K562 (cell line): ENCODE data around the gene KRTAP2-4. TPM values are rescaled to one million over a fixed set of nuclear protein-coding genes. Genes with fewer than 3 reads are reported as not detected.

Source experiments
- ATAC-seq: fragments of 200-7000 bp; cut with Tn5 transposase; 3 replicates; pipeline ENCODE4 v1.9.1; 2020; ENCODE audit warnings: moderate library complexity
- Bru-seq: library from RNA; stranded (reverse); fragments of 400-500 nt; gene quantifications from one replicate; lab custom pipeline; 2021; lab: Mats Ljungman, UMichigan
- BruChase-seq, 2 experiments: library from RNA; stranded (reverse); fragments of 400-500 nt; gene quantifications; one replicate each; lab custom pipeline; 2021; lab: Mats Ljungman, UMichigan
- BruUV-seq: library from RNA; stranded (reverse); fragments of 400-500 nt; replicated peaks from 2 replicates; lab custom pipeline; 2021; lab: Mats Ljungman, UMichigan
- CTCF ChIA-PET: fragments of 300-600 bp; formaldehyde crosslinking; extraction: SDS; loops from one replicate; lab custom pipeline; 2021; ENCODE audit warnings: low intra/inter-chr PET ratio; lab: Yijun Ruan, JAX
- POLR2A ChIA-PET: fragments of 300-600, 350-650 bp; sonication (Branson Sonifier 250); formaldehyde crosslinking; extraction: SDS; loops from one replicate; lab custom pipeline; 2021; ENCODE audit warnings: antibody characterized with exemption, inconsistent platforms; lab: Yijun Ruan, JAX
- DNase-seq, 4 experiments: peaks; one replicate each; pipeline versions ENCODE4 v3.0.0 to v3.0.0-alpha.2; 2011 to 2018; ENCODE audit warnings: low spot score in 3 of 4, mixed read lengths in 3 of 4; ENCODE audit errors: extremely low read depth in 1 of 4
- FAIRE-seq: peaks from 2 replicates; lab custom pipeline; 2011; peaks lifted over from hg19 to GRCh38; lab: Jason Lieb, UNC
- H2AFZ ChIP-seq: 2 replicates; pipeline ENCODE4 v1.6.0; 2011; ENCODE audit warnings: low read depth, low read length, control low read depth, inconsistent platforms
- H3K27ac ChIP-seq: fragments of 200-600 bp; 3 replicates; pipeline ENCODE4 v1.8.0; 2011; ENCODE audit warnings: low read depth, mild to moderate bottlenecking, control low read depth, inconsistent platforms, low read length, moderate library complexity, mixed read lengths; ENCODE audit errors: extremely low read depth
- H3K27me3 ChIP-seq, 2 experiments: fragments of 300-600 bp in 1 of 2; 2 replicates in 1 of 2; 3 replicates in 1 of 2; pipeline versions ENCODE4 v1.6.0 to v1.8.0; 2011; ENCODE audit warnings: inconsistent platforms in 2 of 2, low read length in 2 of 2, mild to moderate bottlenecking in 1 of 2, mixed read lengths in 1 of 2, moderate library complexity in 1 of 2; ENCODE audit not compliant: control insufficient read depth in 2 of 2, insufficient read depth in 2 of 2
- H3K36me3 ChIP-seq: fragments of 300-600 bp; 3 replicates; pipeline ENCODE4 v1.8.0; 2011; ENCODE audit warnings: mild to moderate bottlenecking, low read length, inconsistent platforms; ENCODE audit not compliant: control insufficient read depth, insufficient read depth
- H3K4me1 ChIP-seq, 2 experiments: fragments of 200-600 bp in 1 of 2; replicated peaks in 1 of 2; 2 replicates in 1 of 2; 3 replicates in 1 of 2; pipeline versions ENCODE4 v1.5.1 to v1.8.0; 2011; ENCODE audit warnings: inconsistent platforms in 2 of 2, low read length in 2 of 2, mild to moderate bottlenecking in 1 of 2, mixed read lengths in 1 of 2, moderate library complexity in 1 of 2; ENCODE audit not compliant: control insufficient read depth in 2 of 2, insufficient read depth in 2 of 2
- H3K4me2 ChIP-seq: 2 replicates; pipeline ENCODE4 v1.6.1; 2011; ENCODE audit warnings: low read length, control low read depth, inconsistent platforms, mixed read lengths; ENCODE audit not compliant: insufficient read depth
- H3K4me3 ChIP-seq: fragments of 200-600 bp; sonication (generic), shearing (Covaris generic); 2 replicates; pipeline ENCODE4 v1.5.1; 2016; ENCODE audit warnings: control low read depth, inconsistent platforms
- H3K79me2 ChIP-seq: fragments of 200-600 bp; 3 replicates; pipeline ENCODE4 v1.8.0; 2011; ENCODE audit warnings: low read length, inconsistent platforms; ENCODE audit not compliant: control insufficient read depth, insufficient read depth
- H3K9ac ChIP-seq, 2 experiments: 2 replicates each; pipeline versions ENCODE4 v1.6.0 to v1.6.1; 2011; ENCODE audit warnings: low read depth in 2 of 2, low read length in 2 of 2, control low read depth in 1 of 2, inconsistent platforms in 1 of 2, mild to moderate bottlenecking in 1 of 2, mixed read lengths in 1 of 2; ENCODE audit not compliant: insufficient read depth in 1 of 2
- H3K9me1 ChIP-seq: one replicate; pipeline ENCODE4 v1.6.0; 2011; ENCODE audit warnings: inconsistent platforms, mild to moderate bottlenecking, low read length, moderate library complexity; ENCODE audit not compliant: control insufficient read depth, insufficient read depth
- H3K9me3 ChIP-seq: replicated peaks from 2 replicates; pipeline ENCODE4 v1.5.1; 2011; ENCODE audit warnings: low read depth, low read length, inconsistent platforms; ENCODE audit not compliant: control insufficient read depth, insufficient read depth
- H4K20me1 ChIP-seq: replicated peaks from 2 replicates; pipeline ENCODE4 v1.6.1; 2011; ENCODE audit warnings: low read length, inconsistent platforms, mixed read lengths; ENCODE audit not compliant: control insufficient read depth, insufficient read depth
- ARID1B ChIP-seq: fragments of 450-650 bp; IDR thresholded peaks from 2 replicates; pipeline ENCODE4 v1.6.1; 2016; ENCODE audit warnings: antibody characterized with exemption, mild to moderate bottlenecking, inconsistent platforms
- CEBPB ChIP-seq: fragments of 450-650 bp; IDR thresholded peaks from 2 replicates; pipeline ENCODE4 v1.6.1; 2016; ENCODE audit warnings: missing genetic modification characterization, missing compliant biosample characterization
- CTBP1 ChIP-seq: fragments of 450-650 bp; IDR thresholded peaks from 2 replicates; pipeline ENCODE4 v1.6.1; 2016; ENCODE audit warnings: borderline replicate concordance
- HDGF ChIP-seq: fragments of 450-650 bp; IDR thresholded peaks from 2 replicates; pipeline ENCODE4 v1.6.1; 2016
- IRF9 ChIP-seq: fragments of 450-650 bp; IDR thresholded peaks from 2 replicates; pipeline ENCODE4 v1.6.1; 2016; ENCODE audit warnings: missing biosample characterization, missing genetic modification characterization
- MAFK ChIP-seq: IDR thresholded peaks from 2 replicates; pipeline ENCODE4 v1.6.1; 2011; ENCODE audit warnings: low read length, improper control_type of control experiment
- NCOA6 ChIP-seq: fragments of 450-650 bp; IDR thresholded peaks from 2 replicates; pipeline ENCODE4 v1.6.1; 2017; ENCODE audit warnings: mild to moderate bottlenecking
- NFE2 ChIP-seq: IDR thresholded peaks from 2 replicates; pipeline ENCODE4 v1.6.1; 2014; ENCODE audit warnings: antibody characterized with exemption, low read depth
- PATZ1 ChIP-seq: fragments of 250-450 bp; sonication (Bioruptor Pico); IDR thresholded peaks from 2 replicates; pipeline ENCODE4 v1.5.0; 2020; ENCODE audit warnings: mild to moderate bottlenecking, borderline replicate concordance
- RCOR1 ChIP-seq, 2 experiments: IDR thresholded peaks; 2 replicates each; pipeline ENCODE4 v1.6.1; 2012; ENCODE audit warnings: low read depth in 2 of 2, low read length in 2 of 2, borderline replicate concordance in 1 of 2, improper control_type of control experiment in 1 of 2
- ZNF395 ChIP-seq: fragments of 200-800 bp; sonication (Bioruptor generic); IDR thresholded peaks from 2 replicates; pipeline ENCODE4 v1.6.1; 2017; ENCODE audit warnings: missing genetic modification characterization, missing compliant biosample characterization
- WGBS: fragments of 100-300 bp; shearing (Covaris generic); methylation state at CpG from one replicate; pipeline ENCODE4 v1.1.6; 2016; ENCODE audit warnings: low coverage, mixed read lengths; ENCODE audit not compliant: insufficient coverage; ENCODE audit errors: missing lambda C conversion rate; 5-methylcytosine and 5-hydroxymethylcytosine counted together
- in situ Hi-C: fragments of 300-500 bp; cut with MboI; formaldehyde crosslinking; loops from 4 replicates; pipeline ENCODE4 v1.15.0; 2018; ENCODE audit warnings: inconsistent platforms, mixed read lengths
- intact Hi-C: fragments of 100-400 bp; cut with micrococcal nuclease; formaldehyde crosslinking; loops from 2 replicates; pipeline ENCODE4 v1.14.2; 2022
- long read RNA-seq, 3 experiments: library from polyadenylated mRNA in 2 of 3; library from RNA in 1 of 3; unstranded in 2 of 3; stranded (forward) in 1 of 3; transcript quantifications; one replicate each; pipeline ENCODE4 v2.0.0, GENCODE V29; 2019 to 2022
- polyA minus RNA-seq, 3 experiments: library from RNA; depleted of rRNA, polyadenylated mRNA; stranded (reverse); fragments of >200 nt; gene quantifications; 2 replicates each; pipeline ENCODE4 v1.2.3, GENCODE V29; 2011
- polyA plus RNA-seq, 8 experiments: library from polyadenylated mRNA; depleted of rRNA in 4 of 8; stranded (reverse) in 5 of 8; unstranded in 3 of 8; fragments of >200 nt; fragmentation: Nextera tagmentation in 2 of 8; fragmentation: Illumina TruSeq in 1 of 8; extraction: Ambion mirVana in 2 of 8; extraction: Trizol in 1 of 8; gene quantifications; 2 replicates each; pipeline versions ENCODE4 v1.2.1 to v1.2.3, GENCODE V29; 2011 to 2014; ENCODE audit warnings: inconsistent platforms in 1 of 8, missing spikeins in 1 of 8
- total RNA-seq, 7 experiments: library from RNA; depleted of rRNA in 6 of 7; stranded (reverse); fragments of >200 nt in 6 of 7; fragmentation: Illumina TruSeq in 2 of 7; extraction: Trizol in 2 of 7; gene quantifications; 2 replicates each; pipeline versions ENCODE4 v1.2.1 to v1.2.3, GENCODE V29; 2011 to 2021; ENCODE audit warnings: low replicate concordance in 1 of 7
- TF ChIP-seq, protein P1 (sequence below): fragments of 200-800 bp; sonication (Bioruptor generic); IDR thresholded peaks from 2 replicates; pipeline ENCODE4 v1.6.1; 2017; ENCODE audit warnings: missing genetic modification characterization, missing compliant biosample characterization

Gene KRTAP2-4
- not detected in 2 replicates for total RNA-seq (2011; cell fraction: chromatin; rRNA removed; ENCODE audit: low replicate concordance)
- total RNA-seq (2011; cell fraction: nucleolus; rRNA removed): not detected in 2 replicates
- total RNA-seq (2011; cell fraction: nucleoplasm; rRNA removed): not detected in 2 replicates
- total RNA-seq (2014; rRNA removed): not detected in 2 replicates
- not detected in 2 replicates for total RNA-seq (2014; rRNA removed; fragmentation: Illumina TruSeq; extraction: Trizol)
- not detected in 2 replicates for total RNA-seq (2015; rRNA removed; fragmentation: Illumina TruSeq; extraction: Trizol)
- total RNA-seq (2021): not detected in 2 replicates
- polyA plus RNA-seq (2011; rRNA removed): not detected in 2 replicates
- not detected in 2 replicates for polyA plus RNA-seq (2011; cell fraction: cytosol; rRNA removed)
- polyA plus RNA-seq (2011; cell fraction: nucleus; rRNA removed): not detected in 2 replicates
- polyA plus RNA-seq (2012): not detected in 2 replicates
- not detected in 2 replicates for polyA plus RNA-seq (2014; fragmentation: Illumina TruSeq; extraction: Trizol)
- not detected for polyA plus RNA-seq (2014; fragmentation: Nextera tagmentation; extraction: Ambion mirVana)
- not detected in 2 replicates for polyA plus RNA-seq (2014; rRNA removed)
- polyA minus RNA-seq (2011; rRNA and poly(A)+ RNA removed): not detected in 2 replicates
- polyA minus RNA-seq (2011; cell fraction: cytosol; rRNA and poly(A)+ RNA removed): not detected in 2 replicates
- polyA minus RNA-seq (2011; cell fraction: nucleus; rRNA and poly(A)+ RNA removed): not detected in 2 replicates
- Bru-seq, nascent RNA: not detected
- not detected for BruChase-seq, experiment 1, labeled RNA remaining after a 2-hour chase
- BruChase-seq, experiment 2, labeled RNA remaining after a 6-hour chase: not detected
- long read RNA-seq, experiment 1: 0 reads
- long read RNA-seq, experiment 2: 0 reads
- long read RNA-seq, experiment 3: 0 reads

GRCh38 chr17:41065829-41066624, at the start of gene KRTAP2-4:
Gene KRTAP2-4, minus strand, starts transcription at chr17:41065879. Its CDS starts 34 bp downstream, at chr17:41065845.
- CTCF ChIA-PET: no interaction called here
- peak; percentile 25; the same call in 1 of the 2 replicates for TF ChIP-seq MAFK
- peak in 1 of 2 experiments; percentile 61; a peak in 1 of 4 replicates for TF ChIP-seq RCOR1 (IDR thresholded peaks at IDR 0.05; ENCODE audit: borderline replicate concordance in 1 of 2, low read depth in 2 of 2, low read length in 2 of 2)
- TF ChIP-seq NCOA6: no peak
- TF ChIP-seq CEBPB (tag): peak; percentile 91
- TF ChIP-seq, protein P1, sequence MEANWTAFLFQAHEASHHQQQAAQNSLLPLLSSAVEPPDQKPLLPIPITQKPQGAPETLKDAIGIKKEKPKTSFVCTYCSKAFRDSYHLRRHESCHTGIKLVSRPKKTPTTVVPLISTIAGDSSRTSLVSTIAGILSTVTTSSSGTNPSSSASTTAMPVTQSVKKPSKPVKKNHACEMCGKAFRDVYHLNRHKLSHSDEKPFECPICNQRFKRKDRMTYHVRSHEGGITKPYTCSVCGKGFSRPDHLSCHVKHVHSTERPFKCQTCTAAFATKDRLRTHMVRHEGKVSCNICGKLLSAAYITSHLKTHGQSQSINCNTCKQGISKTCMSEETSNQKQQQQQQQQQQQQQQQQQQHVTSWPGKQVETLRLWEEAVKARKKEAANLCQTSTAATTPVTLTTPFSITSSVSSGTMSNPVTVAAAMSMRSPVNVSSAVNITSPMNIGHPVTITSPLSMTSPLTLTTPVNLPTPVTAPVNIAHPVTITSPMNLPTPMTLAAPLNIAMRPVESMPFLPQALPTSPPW: peak; percentile 41
- TF ChIP-seq CTBP1: peak; percentile 89
- TF ChIP-seq ARID1B: peak; percentile 82
- TF ChIP-seq ZNF395 (CRISPR knock-in tag): peak; percentile 3; the same call in 1 of the 2 replicates
- no peak for TF ChIP-seq HDGF
- peak; percentile 77 for TF ChIP-seq NFE2
- TF ChIP-seq PATZ1 (CRISPR knock-in tag): no peak
- TF ChIP-seq IRF9 (tag): peak; percentile 75

More at GRCh38 chr17:41065829-41066624, at the start of gene KRTAP2-4:
- 0% methylated on average over 5 of the region's 6 CpGs for WGBS
- Histone ChIP-seq H3K79me2 (no peaks in the 10 kb centered on the region), H3K4me1 (peaks cover 0 to 5% of the 10 kb centered on the region in 2 experiments; a peak in 2 of 5 replicates), H3K9me3 (no peaks in the 10 kb centered on the region), H3K27ac (no peak within 1 kb of the TSS), H3K27me3 (no peaks in the 10 kb centered on the region; a peak in 1 of 5 replicates), H3K36me3 (no peaks in the 10 kb centered on the region), H3K4me3 (no peak within 1 kb of the TSS), H3K9ac (no peak within 1 kb of the TSS), H2AFZ (no peak within 1 kb of the TSS), H4K20me1 (no peaks in the 10 kb centered on the region), H3K9me1 (no peaks in the 10 kb centered on the region), H3K4me2 (no peak within 1 kb of the TSS)
- DNase-seq (peak; percentile 9 to 23 (median 11)), FAIRE-seq (peak; percentile 76), ATAC-seq (peak; percentile 76)
- POLR2A ChIA-PET: no interaction called here
- intact Hi-C loops: no loop called here
- in situ Hi-C loops: no loop called here
- no TSS peak for BruUV-seq
